ENCODE measurements around the gene GCHFR.

GCHFR gene

GRCh38 chr15:40796512-40796911 lies 32.6 kb downstream of the GCHFR start:
- POLR2A ChIA-PET = no interaction called here
- peaks cover 0 to 2% of the 10 kb centered on the region in 2 experiments; a peak in 2 of 3 replicates for H3K36me3 ChIP-seq (ENCODE audit: control insufficient read depth in 2 of 2, insufficient read depth in 1 of 2, low read length in 2 of 2)
- H3K4me1 ChIP-seq (ENCODE audit: control insufficient read depth, insufficient read depth, low read length) = no peaks in the 10 kb centered on the region; the same call in 1 of the 2 replicates
- CTCF ChIA-PET = interaction anchor here (0.6 to 1.2 kb wide), 5 partner anchors 28 to 737 kb away, joined by 3 read pairs; no protein-coding TSS in a partner anchor
- TF ChIP-seq ZIC2 (tag by site-specific recombination; IDR thresholded peaks at IDR 0.05) (no peak), ZNF239 (tag by site-specific recombination; IDR thresholded peaks at IDR 0.05) (no peak), ZNF664 (tag by site-specific recombination; IDR thresholded peaks at IDR 0.05) (no peak)
- no peak overlapping the region for H3K4me3 ChIP-seq (ENCODE audit: low read depth, low read length)
- no peak overlapping the region for H3K27ac ChIP-seq (ENCODE audit: extremely low read depth, low read depth, low read length)
- no peaks in the 10 kb centered on the region for H3K9me3 ChIP-seq (ENCODE audit: control insufficient read depth, insufficient read depth, low read depth, low read length)

DNA sequence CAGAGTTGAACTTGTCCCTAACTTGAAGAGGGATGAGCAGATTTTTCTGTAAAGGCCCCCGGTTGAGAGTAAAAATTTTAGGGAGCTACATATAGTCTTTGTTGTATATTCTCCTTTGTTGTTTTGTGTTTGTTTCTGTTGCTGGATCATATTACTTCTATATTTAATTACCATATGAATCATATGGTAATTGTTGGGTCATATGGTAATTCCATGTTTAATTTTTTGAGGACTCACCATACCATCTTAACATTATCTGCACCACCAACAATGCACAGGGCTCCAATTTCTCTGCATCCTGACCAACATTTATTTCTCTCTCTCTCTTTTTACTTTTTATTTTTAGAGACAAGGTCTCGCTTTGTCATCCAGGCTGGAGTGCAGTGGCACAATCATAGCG lies 35.7 kb downstream of the GCHFR start:
- Histone ChIP-seq H3K9me3 (ENCODE audit: control insufficient read depth, insufficient read depth, low read depth, low read length) (no peaks in the 10 kb centered on the region), H3K36me3 (ENCODE audit: control insufficient read depth in 2 of 2, insufficient read depth in 1 of 2, low read length in 2 of 2) (no peaks in the 10 kb centered on the region; a peak in 1 of 3 replicates), H3K27ac (ENCODE audit: extremely low read depth, low read depth, low read length) (no peak overlapping the region), H3K4me1 (ENCODE audit: control insufficient read depth, insufficient read depth, low read length) (no peaks in the 10 kb centered on the region), H3K4me3 (ENCODE audit: low read depth, low read length) (no peak overlapping the region)
- POLR2A ChIA-PET = no interaction called here
- CTCF ChIA-PET = interaction anchor here (0.6 kb wide), 1 partner anchor 50 kb away, joined by 3 read pairs; no protein-coding TSS in a partner anchor
- TF ChIP-seq ZFP3 (tag by site-specific recombination; IDR thresholded peaks at IDR 0.05; ENCODE audit: low read depth) (no peak), ZNF785 (tag by site-specific recombination; IDR thresholded peaks at IDR 0.05) (no peak), ZNF391 (tag by site-specific recombination; IDR thresholded peaks at IDR 0.05; ENCODE audit: borderline replicate concordance, low read depth) (no peak), SALL2 (tag by site-specific recombination; IDR thresholded peaks at IDR 0.05; ENCODE audit: borderline replicate concordance) (no peak)

- Histone ChIP-seq H3K27ac (ENCODE audit: extremely low read depth, low read depth, low read length) (no peak overlapping the region), H3K9me3 (ENCODE audit: control insufficient read depth, insufficient read depth, low read depth, low read length) (no peaks in the 10 kb centered on the region), H3K4me3 (ENCODE audit: low read depth, low read length) (no peak overlapping the region), H3K36me3 (ENCODE audit: control insufficient read depth in 2 of 2, insufficient read depth in 1 of 2, low read length in 2 of 2) (no peaks in the 10 kb centered on the region; a peak in 1 of 3 replicates), H3K4me1 (ENCODE audit: control insufficient read depth, insufficient read depth, low read length) (no peaks in the 10 kb centered on the region)
- ChIA-PET POLR2A (no interaction called here), CTCF (interaction anchor here (1.8 kb wide), 1 partner anchor 18 kb away, joined by 5 read pairs; no protein-coding TSS in a partner anchor)
- TF ChIP-seq ZNF24 (tag by site-specific recombination; IDR thresholded peaks at IDR 0.05) (no peak), ZBTB1 (tag by site-specific recombination; IDR thresholded peaks at IDR 0.05) (no peak), ZNF747 (tag by site-specific recombination; IDR thresholded peaks at IDR 0.05) (no peak), ZNF473 (tag by site-specific recombination; IDR thresholded peaks at IDR 0.05) (no peak), ZBTB21 (tag by site-specific recombination; IDR thresholded peaks at IDR 0.05) (no peak), ZFP37 (tag by site-specific recombination; IDR thresholded peaks at IDR 0.05) (no peak), ZNF266 (tag by site-specific recombination; IDR thresholded peaks at IDR 0.05; ENCODE audit: low read depth) (no peak), BCL11A (tag by site-specific recombination; IDR thresholded peaks at IDR 0.05; ENCODE audit: low read depth) (no peak), KLF16 (tag by site-specific recombination; IDR thresholded peaks at IDR 0.05) (no peak), TRIM28 (IDR thresholded peaks at IDR 0.05; ENCODE audit: borderline replicate concordance, low read length) (no peak), ZNF366 (tag by site-specific recombination; conservative IDR thresholded peaks at IDR 0.05) (no peak), ZNF600 (tag by site-specific recombination; IDR thresholded peaks at IDR 0.05) (no peak), ZNF514 (tag by site-specific recombination; IDR thresholded peaks at IDR 0.05) (no peak)
- TF ChIP-seq, protein P1, sequence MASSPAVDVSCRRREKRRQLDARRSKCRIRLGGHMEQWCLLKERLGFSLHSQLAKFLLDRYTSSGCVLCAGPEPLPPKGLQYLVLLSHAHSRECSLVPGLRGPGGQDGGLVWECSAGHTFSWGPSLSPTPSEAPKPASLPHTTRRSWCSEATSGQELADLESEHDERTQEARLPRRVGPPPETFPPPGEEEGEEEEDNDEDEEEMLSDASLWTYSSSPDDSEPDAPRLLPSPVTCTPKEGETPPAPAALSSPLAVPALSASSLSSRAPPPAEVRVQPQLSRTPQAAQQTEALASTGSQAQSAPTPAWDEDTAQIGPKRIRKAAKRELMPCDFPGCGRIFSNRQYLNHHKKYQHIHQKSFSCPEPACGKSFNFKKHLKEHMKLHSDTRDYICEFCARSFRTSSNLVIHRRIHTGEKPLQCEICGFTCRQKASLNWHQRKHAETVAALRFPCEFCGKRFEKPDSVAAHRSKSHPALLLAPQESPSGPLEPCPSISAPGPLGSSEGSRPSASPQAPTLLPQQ (tag by site-specific recombination; IDR thresholded peaks at IDR 0.05) = no peak
- TF ChIP-seq, protein P2, sequence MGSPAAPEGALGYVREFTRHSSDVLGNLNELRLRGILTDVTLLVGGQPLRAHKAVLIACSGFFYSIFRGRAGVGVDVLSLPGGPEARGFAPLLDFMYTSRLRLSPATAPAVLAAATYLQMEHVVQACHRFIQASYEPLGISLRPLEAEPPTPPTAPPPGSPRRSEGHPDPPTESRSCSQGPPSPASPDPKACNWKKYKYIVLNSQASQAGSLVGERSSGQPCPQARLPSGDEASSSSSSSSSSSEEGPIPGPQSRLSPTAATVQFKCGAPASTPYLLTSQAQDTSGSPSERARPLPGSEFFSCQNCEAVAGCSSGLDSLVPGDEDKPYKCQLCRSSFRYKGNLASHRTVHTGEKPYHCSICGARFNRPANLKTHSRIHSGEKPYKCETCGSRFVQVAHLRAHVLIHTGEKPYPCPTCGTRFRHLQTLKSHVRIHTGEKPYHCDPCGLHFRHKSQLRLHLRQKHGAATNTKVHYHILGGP (tag by site-specific recombination; IDR thresholded peaks at IDR 0.05) = no peak
- TF ChIP-seq, protein P3, sequence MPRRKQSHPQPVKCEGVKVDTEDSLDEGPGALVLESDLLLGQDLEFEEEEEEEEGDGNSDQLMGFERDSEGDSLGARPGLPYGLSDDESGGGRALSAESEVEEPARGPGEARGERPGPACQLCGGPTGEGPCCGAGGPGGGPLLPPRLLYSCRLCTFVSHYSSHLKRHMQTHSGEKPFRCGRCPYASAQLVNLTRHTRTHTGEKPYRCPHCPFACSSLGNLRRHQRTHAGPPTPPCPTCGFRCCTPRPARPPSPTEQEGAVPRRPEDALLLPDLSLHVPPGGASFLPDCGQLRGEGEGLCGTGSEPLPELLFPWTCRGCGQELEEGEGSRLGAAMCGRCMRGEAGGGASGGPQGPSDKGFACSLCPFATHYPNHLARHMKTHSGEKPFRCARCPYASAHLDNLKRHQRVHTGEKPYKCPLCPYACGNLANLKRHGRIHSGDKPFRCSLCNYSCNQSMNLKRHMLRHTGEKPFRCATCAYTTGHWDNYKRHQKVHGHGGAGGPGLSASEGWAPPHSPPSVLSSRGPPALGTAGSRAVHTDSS (tag by site-specific recombination; IDR thresholded peaks at IDR 0.05) = no peak
Observed at GRCh38 chr15:40803076-40803475, 39.2 kb downstream of the GCHFR start.

Data from HEK293 (cell line).